Activated naive CD8-positive, alpha-beta T cell treated with anti-CD3 and anti-CD28 coated beads, Interleukin-2, amount 50 U/mL, for 24 hours (primary cell): ENCODE data around the gene FN3K.

Source experiments
- ATAC-seq: fragments of 150-1000 bp; cut with Tn5 transposase; one replicate; pipeline ENCODE4 v1.10.0; 2021
- DNase-seq: peaks from one replicate; pipeline ENCODE4 v3.0.0; 2021
- H3K27ac Mint-ChIP-seq: one replicate; pipeline ENCODE4 v1.8.0; 2021; ENCODE audit warnings: mild to moderate bottlenecking, mixed read lengths
- H3K27me3 Mint-ChIP-seq: one replicate; pipeline ENCODE4 v1.8.0; 2021; ENCODE audit warnings: mixed read lengths
- H3K36me3 Mint-ChIP-seq: one replicate; pipeline ENCODE4 v1.8.0; 2021; ENCODE audit warnings: low read depth, mixed read lengths
- H3K4me1 Mint-ChIP-seq: one replicate; pipeline ENCODE4 v1.8.0; 2021; ENCODE audit warnings: mixed read lengths
- H3K4me3 Mint-ChIP-seq: one replicate; pipeline ENCODE4 v1.8.0; 2021; ENCODE audit warnings: mild to moderate bottlenecking, moderate library complexity, mixed read lengths
- H3K9me3 Mint-ChIP-seq: one replicate; pipeline ENCODE4 v1.8.0; 2021; ENCODE audit warnings: mixed read lengths

Gene FN3K

GRCh38 chr17:82787081-82787848 is 51.9 kb downstream of the FN3K start:
- H3K9me3 Mint-ChIP-seq, result no peaks in the 10 kb centered on the region
- H3K27ac Mint-ChIP-seq, result no peak overlapping the region
- peaks cover 2% of the 10 kb centered on the region for H3K4me1 Mint-ChIP-seq
- no peaks in the 10 kb centered on the region for H3K27me3 Mint-ChIP-seq
- DNase-seq, result no peak
- peaks cover 15% of the 10 kb centered on the region for H3K36me3 Mint-ChIP-seq
- no peak for ATAC-seq
- H3K4me3 Mint-ChIP-seq, result no peak overlapping the region

GRCh38 chr17:82788206-82789001 is 53.0 kb downstream of the FN3K start:
- no peaks in the 10 kb centered on the region for H3K27me3 Mint-ChIP-seq
- DNase-seq (no peak), ATAC-seq (no peak)
- H3K4me1 Mint-ChIP-seq, result no peaks in the 10 kb centered on the region
- no peaks in the 10 kb centered on the region for H3K9me3 Mint-ChIP-seq
- no peak overlapping the region for H3K4me3 Mint-ChIP-seq
- peaks cover 9% of the 10 kb centered on the region for H3K36me3 Mint-ChIP-seq
- H3K27ac Mint-ChIP-seq, result no peak overlapping the region

GRCh38 chr17:82789051-82789592 is 53.7 kb downstream of the FN3K start:
- H3K9me3 Mint-ChIP-seq, result no peaks in the 10 kb centered on the region
- H3K36me3 Mint-ChIP-seq, result peaks cover 8% of the 10 kb centered on the region
- no peaks in the 10 kb centered on the region for H3K4me1 Mint-ChIP-seq
- DNase-seq (no peak), ATAC-seq (no peak)
- H3K4me3 Mint-ChIP-seq, result no peak overlapping the region
- no peak overlapping the region for H3K27ac Mint-ChIP-seq
- H3K27me3 Mint-ChIP-seq, result no peaks in the 10 kb centered on the region

DNA sequence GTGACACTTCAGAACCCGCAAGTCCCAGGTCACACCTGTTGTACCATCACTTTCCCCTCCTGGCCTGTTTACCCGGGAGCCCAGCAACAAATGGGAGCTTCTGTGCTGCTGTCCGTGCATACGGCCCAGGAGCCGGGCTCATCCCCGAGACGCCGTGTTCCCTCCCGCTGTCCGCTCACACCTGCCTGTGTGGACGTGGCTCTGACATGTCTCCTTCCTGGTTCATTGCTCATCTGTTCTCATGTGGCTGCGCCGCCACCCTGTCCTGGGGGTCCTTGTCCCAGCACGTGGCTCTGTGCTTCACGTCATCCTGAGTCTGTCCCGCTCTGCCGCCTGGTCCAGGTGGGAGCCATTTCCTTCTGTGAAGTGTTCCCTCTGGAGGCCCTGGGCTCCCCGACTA is 54.4 kb downstream of the FN3K start:
- Mint-ChIP-seq H3K36me3 (peaks cover 3% of the 10 kb centered on the region), H3K4me1 (no peaks in the 10 kb centered on the region), H3K9me3 (no peaks in the 10 kb centered on the region), H3K4me3 (no peak overlapping the region), H3K27me3 (no peaks in the 10 kb centered on the region), H3K27ac (no peak overlapping the region)
- DNase-seq (no peak), ATAC-seq (no peak)

- no peak for DNase-seq
- Mint-ChIP-seq H3K4me1 (no peaks in the 10 kb centered on the region), H3K4me3 (no peak overlapping the region), H3K9me3 (no peaks in the 10 kb centered on the region), H3K36me3 (peaks cover 3% of the 10 kb centered on the region), H3K27ac (no peak overlapping the region), H3K27me3 (no peaks in the 10 kb centered on the region)
- ATAC-seq, result no peak
These were observed 55.0 kb downstream of the FN3K start for GRCh38 chr17:82790391-82790790.

- H3K9me3 Mint-ChIP-seq, result no peaks in the 10 kb centered on the region
- H3K4me3 Mint-ChIP-seq, result no peak overlapping the region
- H3K36me3 Mint-ChIP-seq, result peaks cover 3% of the 10 kb centered on the region
- H3K27me3 Mint-ChIP-seq, result no peaks in the 10 kb centered on the region
- H3K4me1 Mint-ChIP-seq, result no peaks in the 10 kb centered on the region
- no peak for ATAC-seq
- no peak for DNase-seq
- H3K27ac Mint-ChIP-seq, result no peak overlapping the region
These were observed 56.1 kb downstream of the FN3K start for GRCh38 chr17:82791532-82791931.

- Mint-ChIP-seq H3K27ac (no peak overlapping the region), H3K36me3 (peaks cover 3% of the 10 kb centered on the region), H3K9me3 (no peaks in the 10 kb centered on the region), H3K4me3 (no peak overlapping the region), H3K27me3 (no peaks in the 10 kb centered on the region), H3K4me1 (no peaks in the 10 kb centered on the region)
- DNase-seq (no peak), ATAC-seq (no peak)
These were observed 58.7 kb downstream of the FN3K start for GRCh38 chr17:82793974-82794630.

DNA sequence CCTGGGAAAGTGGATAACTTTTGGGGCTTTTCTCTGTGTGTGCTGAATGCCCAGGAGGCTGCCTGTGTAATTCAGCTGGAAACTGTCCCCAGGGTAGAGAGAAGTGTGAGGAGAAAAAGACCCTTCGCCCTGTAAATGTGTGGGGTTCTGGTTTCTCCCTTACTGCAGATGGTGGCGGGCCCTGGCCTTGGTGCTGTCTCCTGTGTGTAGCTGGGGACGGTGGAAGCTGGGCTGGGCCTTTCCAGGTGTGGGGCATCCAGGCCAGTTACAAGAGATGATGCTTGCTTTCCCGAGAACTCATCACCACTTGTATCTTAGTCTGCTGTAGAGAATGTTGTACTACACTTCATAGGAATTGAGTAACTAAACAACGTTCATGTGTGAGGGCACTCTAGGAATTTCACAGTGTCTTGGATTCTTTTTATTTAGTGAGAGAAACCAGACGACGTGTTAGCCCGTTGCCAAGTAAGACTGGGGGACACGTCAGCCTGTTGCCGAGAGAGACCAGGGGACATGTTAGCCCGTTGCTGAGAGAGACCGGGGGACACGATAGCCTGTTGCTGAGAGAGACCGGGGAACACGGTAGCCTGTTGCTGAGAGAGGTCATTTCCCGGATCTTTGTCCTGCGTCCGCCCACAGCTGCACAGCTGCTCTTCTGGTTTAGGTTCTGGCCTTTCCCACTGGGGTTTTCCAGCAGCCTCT is 59.5 kb downstream of the FN3K start:
- Mint-ChIP-seq H3K4me3 (no peak overlapping the region), H3K9me3 (no peaks in the 10 kb centered on the region), H3K4me1 (peaks cover under 1% of the 10 kb centered on the region), H3K27me3 (no peaks in the 10 kb centered on the region), H3K27ac (no peak overlapping the region), H3K36me3 (peaks cover 5% of the 10 kb centered on the region)
- DNase-seq (no peak), ATAC-seq (no peak)

- Mint-ChIP-seq H3K4me3 (no peak overlapping the region), H3K27me3 (no peaks in the 10 kb centered on the region), H3K9me3 (no peaks in the 10 kb centered on the region), H3K27ac (no peak overlapping the region), H3K36me3 (peaks cover 8% of the 10 kb centered on the region), H3K4me1 (peaks cover 2% of the 10 kb centered on the region)
- no peak for ATAC-seq
- DNase-seq, result no peak
These were observed 60.2 kb downstream of the FN3K start for GRCh38 chr17:82795615-82796014.

DNA sequence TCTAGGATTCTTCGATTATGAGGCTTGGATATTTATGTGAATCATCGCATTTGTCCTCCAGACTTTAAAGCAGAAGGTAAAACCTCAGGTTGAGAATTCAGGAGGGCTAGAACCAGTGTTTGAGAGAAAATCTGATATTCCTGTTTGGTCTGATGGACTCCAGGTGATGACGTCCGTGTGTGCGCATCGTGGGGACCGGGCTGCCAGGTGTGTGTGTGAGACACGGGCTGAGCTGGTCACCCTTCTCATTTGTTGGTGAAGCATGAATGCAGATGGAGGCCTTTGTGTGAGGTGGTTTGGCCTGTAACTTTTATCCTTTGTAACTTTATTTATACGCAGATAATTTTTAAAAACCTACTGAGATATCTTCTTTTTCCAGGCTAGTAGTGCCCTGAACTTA is 61.6 kb downstream of the FN3K start:
- no peak overlapping the region for H3K27ac Mint-ChIP-seq
- no peaks in the 10 kb centered on the region for H3K27me3 Mint-ChIP-seq
- H3K4me1 Mint-ChIP-seq, result peaks cover 3% of the 10 kb centered on the region
- no peak overlapping the region for H3K4me3 Mint-ChIP-seq
- peaks cover 14% of the 10 kb centered on the region for H3K36me3 Mint-ChIP-seq
- peaks cover 4% of the 10 kb centered on the region for H3K9me3 Mint-ChIP-seq
- ATAC-seq, result no peak
- DNase-seq, result no peak

GRCh38 chr17:82798752-82799151 is 63.3 kb downstream of the FN3K start:
- Mint-ChIP-seq H3K27ac (no peak overlapping the region), H3K36me3 (peaks cover 16% of the 10 kb centered on the region), H3K4me1 (peaks cover 3% of the 10 kb centered on the region), H3K27me3 (no peaks in the 10 kb centered on the region), H3K4me3 (no peak overlapping the region), H3K9me3 (peaks cover 4% of the 10 kb centered on the region)
- ATAC-seq (no peak), DNase-seq (no peak)

- ATAC-seq (no peak), DNase-seq (no peak)
- Mint-ChIP-seq H3K4me3 (no peak overlapping the region), H3K9me3 (peaks cover 4% of the 10 kb centered on the region), H3K4me1 (peaks cover 3% of the 10 kb centered on the region), H3K36me3 (peaks cover 16% of the 10 kb centered on the region), H3K27me3 (no peaks in the 10 kb centered on the region), H3K27ac (no peak overlapping the region)
These were observed 64.2 kb downstream of the FN3K start for GRCh38 chr17:82799591-82799990.
